ENCODE measurements around the gene PMM1.
"Not testable (repeated sequence)": the region's sequence is repeated elsewhere in the genome, so short reads cannot be mapped to it uniquely, and the experiment has no call there.

The PMM1 gene

DNA sequence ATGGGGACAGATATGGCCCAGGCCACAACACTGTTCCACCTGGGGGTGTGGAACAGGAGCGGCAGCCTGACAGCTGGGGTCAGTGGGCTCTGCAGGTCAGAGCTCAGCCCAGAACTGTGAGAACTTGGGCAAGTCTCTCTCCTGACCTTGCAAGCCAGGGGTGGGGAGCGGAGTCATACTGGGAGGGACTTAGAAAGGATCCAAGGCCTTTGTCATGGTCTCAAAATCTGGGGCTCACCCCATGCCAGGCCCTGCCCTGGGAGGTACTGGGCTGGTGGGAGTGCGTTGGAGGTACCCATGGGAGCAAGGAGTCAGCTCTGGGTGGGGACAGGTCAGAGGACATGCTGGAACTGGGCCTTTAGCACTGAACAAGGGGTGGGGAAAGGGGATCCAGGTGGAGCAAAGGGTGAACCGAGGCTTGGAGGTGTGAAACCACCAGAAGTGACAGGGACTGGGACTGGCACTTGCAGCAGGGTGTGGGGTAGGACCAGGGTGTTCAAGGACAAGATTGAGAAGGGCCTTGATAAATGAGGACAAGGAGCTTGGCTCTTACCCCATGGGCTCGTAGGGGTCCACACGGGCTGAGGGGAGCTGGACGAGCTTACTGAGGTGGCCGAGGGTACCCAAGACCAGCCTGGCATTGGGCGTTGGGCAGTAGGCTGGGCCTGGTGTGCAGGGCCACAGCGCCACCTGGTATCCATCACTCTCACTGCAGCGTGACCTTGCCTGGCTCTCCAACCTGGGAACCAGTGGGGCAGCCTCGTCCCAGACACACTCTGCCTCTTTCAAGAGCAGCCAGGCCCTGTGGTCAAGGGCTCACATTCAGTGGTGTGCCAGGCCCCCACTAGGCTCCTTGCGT, 7.4 kb upstream of the PMM1 start:
- no peaks in the 10 kb centered on the region for H4K20me1 ChIP-seq (ENCODE audit: insufficient read depth, low read length)
- peak; percentile 29 for DNase-seq
- no peaks in the 10 kb centered on the region for H3K9me2 ChIP-seq (replicated peaks; ENCODE audit: insufficient read depth, low read length)
- H3K79me2 ChIP-seq (ENCODE audit: low read length): no peaks in the 10 kb centered on the region
- H3K4me1 ChIP-seq (ENCODE audit: low read length): no peaks in the 10 kb centered on the region
- H3K4me2 ChIP-seq (ENCODE audit: low read depth, low read length): no peak overlapping the region
- H3K27me3 ChIP-seq (replicated peaks; ENCODE audit: insufficient read depth, low read length): no peaks in the 10 kb centered on the region
- H3K27ac ChIP-seq (ENCODE audit: low read length): no peak overlapping the region
- H3F3A ChIP-seq (ENCODE audit: insufficient read depth, low read length): no peaks in the 10 kb centered on the region
- H3K4me3 ChIP-seq (ENCODE audit: low read length): no peak overlapping the region
- no peak for TF ChIP-seq EZH2 (optimal IDR thresholded peaks at IDR 0.05; ENCODE audit: low read depth, low read length)
- TF ChIP-seq EZH2phosphoT487 (IDR thresholded peaks at IDR 0.05; ENCODE audit: low read length): no peak
- TF ChIP-seq, protein P1, sequence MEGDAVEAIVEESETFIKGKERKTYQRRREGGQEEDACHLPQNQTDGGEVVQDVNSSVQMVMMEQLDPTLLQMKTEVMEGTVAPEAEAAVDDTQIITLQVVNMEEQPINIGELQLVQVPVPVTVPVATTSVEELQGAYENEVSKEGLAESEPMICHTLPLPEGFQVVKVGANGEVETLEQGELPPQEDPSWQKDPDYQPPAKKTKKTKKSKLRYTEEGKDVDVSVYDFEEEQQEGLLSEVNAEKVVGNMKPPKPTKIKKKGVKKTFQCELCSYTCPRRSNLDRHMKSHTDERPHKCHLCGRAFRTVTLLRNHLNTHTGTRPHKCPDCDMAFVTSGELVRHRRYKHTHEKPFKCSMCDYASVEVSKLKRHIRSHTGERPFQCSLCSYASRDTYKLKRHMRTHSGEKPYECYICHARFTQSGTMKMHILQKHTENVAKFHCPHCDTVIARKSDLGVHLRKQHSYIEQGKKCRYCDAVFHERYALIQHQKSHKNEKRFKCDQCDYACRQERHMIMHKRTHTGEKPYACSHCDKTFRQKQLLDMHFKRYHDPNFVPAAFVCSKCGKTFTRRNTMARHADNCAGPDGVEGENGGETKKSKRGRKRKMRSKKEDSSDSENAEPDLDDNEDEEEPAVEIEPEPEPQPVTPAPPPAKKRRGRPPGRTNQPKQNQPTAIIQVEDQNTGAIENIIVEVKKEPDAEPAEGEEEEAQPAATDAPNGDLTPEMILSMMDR (IDR thresholded peaks at IDR 0.05; ENCODE audit: low read length): peak; percentile 76
- no peak overlapping the region for H3K9ac ChIP-seq (ENCODE audit: low read length)
- H3K9me3 ChIP-seq (replicated peaks; ENCODE audit: insufficient read depth, low read length): no peaks in the 10 kb centered on the region
- H3K36me3 ChIP-seq (replicated peaks; ENCODE audit: insufficient read depth, low read length): no peaks in the 10 kb centered on the region
- no peak overlapping the region for H2AFZ ChIP-seq (ENCODE audit: low read length)

- TF ChIP-seq EZH2 (optimal IDR thresholded peaks at IDR 0.05; ENCODE audit: low read depth, low read length) (no peak), EZH2phosphoT487 (IDR thresholded peaks at IDR 0.05; ENCODE audit: low read length) (no peak)
- TF ChIP-seq, protein P1 (IDR thresholded peaks at IDR 0.05; ENCODE audit: low read length): no peak
Measured at GRCh38 chr22:41595703-41596102, 6.1 kb upstream of the PMM1 start.

GRCh38 chr22:41593336-41593960, 3.8 kb upstream of the PMM1 start:
- not testable (repeated sequence) for H2AFZ ChIP-seq (ENCODE audit: low read length); H3K4me3 ChIP-seq (ENCODE audit: low read length); H3K4me2 ChIP-seq (ENCODE audit: low read depth, low read length); H3K9ac ChIP-seq (ENCODE audit: low read length); H3K36me3 ChIP-seq (replicated peaks; ENCODE audit: insufficient read depth, low read length); H3K27ac ChIP-seq (ENCODE audit: low read length); H3F3A ChIP-seq (ENCODE audit: insufficient read depth, low read length); H3K27me3 ChIP-seq (replicated peaks; ENCODE audit: insufficient read depth, low read length); H4K20me1 ChIP-seq (ENCODE audit: insufficient read depth, low read length); H3K9me3 ChIP-seq (replicated peaks; ENCODE audit: insufficient read depth, low read length); H3K9me2 ChIP-seq (replicated peaks; ENCODE audit: insufficient read depth, low read length); H3K4me1 ChIP-seq (ENCODE audit: low read length); DNase-seq
- peaks cover 12% of the 10 kb centered on the region for H3K79me2 ChIP-seq (ENCODE audit: low read length)

More at GRCh38 chr22:41595703-41596102, 6.1 kb upstream of the PMM1 start:
- no peak overlapping the region for H3K4me2 ChIP-seq (ENCODE audit: low read depth, low read length)
- H3K27ac ChIP-seq (ENCODE audit: low read length): no peak overlapping the region
- H4K20me1 ChIP-seq (ENCODE audit: insufficient read depth, low read length): no peaks in the 10 kb centered on the region
- H3K27me3 ChIP-seq (replicated peaks; ENCODE audit: insufficient read depth, low read length): no peaks in the 10 kb centered on the region
- DNase-seq: no peak
- H3K9me3 ChIP-seq (replicated peaks; ENCODE audit: insufficient read depth, low read length): no peaks in the 10 kb centered on the region
- no peak overlapping the region for H3K9ac ChIP-seq (ENCODE audit: low read length)
- no peaks in the 10 kb centered on the region for H3K36me3 ChIP-seq (replicated peaks; ENCODE audit: insufficient read depth, low read length)
- no peaks in the 10 kb centered on the region for H3K4me1 ChIP-seq (ENCODE audit: low read length)
- no peaks in the 10 kb centered on the region for H3F3A ChIP-seq (ENCODE audit: insufficient read depth, low read length)
- no peak overlapping the region for H2AFZ ChIP-seq (ENCODE audit: low read length)
- H3K79me2 ChIP-seq (ENCODE audit: low read length): no peaks in the 10 kb centered on the region
- no peak overlapping the region for H3K4me3 ChIP-seq (ENCODE audit: low read length)
- no peaks in the 10 kb centered on the region for H3K9me2 ChIP-seq (replicated peaks; ENCODE audit: insufficient read depth, low read length)

GRCh38 chr22:41587347-41587723, 2.3 kb downstream of the PMM1 start:
- H4K20me1 ChIP-seq (ENCODE audit: insufficient read depth, low read length): no peaks in the 10 kb centered on the region
- H3K4me2 ChIP-seq (ENCODE audit: low read depth, low read length): no peak overlapping the region
- no peaks in the 10 kb centered on the region for H3K27me3 ChIP-seq (replicated peaks; ENCODE audit: insufficient read depth, low read length)
- no peaks in the 10 kb centered on the region for H3K9me3 ChIP-seq (replicated peaks; ENCODE audit: insufficient read depth, low read length)
- no peak overlapping the region for H2AFZ ChIP-seq (ENCODE audit: low read length)
- H3K4me3 ChIP-seq (ENCODE audit: low read length): no peak overlapping the region
- H3K4me1 ChIP-seq (ENCODE audit: low read length): peaks cover 5% of the 10 kb centered on the region; the same call in 1 of the 2 replicates
- H3K9ac ChIP-seq (ENCODE audit: low read length): no peak overlapping the region
- H3K9me2 ChIP-seq (replicated peaks; ENCODE audit: insufficient read depth, low read length): no peaks in the 10 kb centered on the region
- no peak overlapping the region for H3K27ac ChIP-seq (ENCODE audit: low read length)
- TF ChIP-seq, protein P1 (IDR thresholded peaks at IDR 0.05; ENCODE audit: low read length): no peak
- no peak for TF ChIP-seq EZH2 (optimal IDR thresholded peaks at IDR 0.05; ENCODE audit: low read depth, low read length)
- no peak for TF ChIP-seq EZH2phosphoT487 (IDR thresholded peaks at IDR 0.05; ENCODE audit: low read length)
- H3K36me3 ChIP-seq (replicated peaks; ENCODE audit: insufficient read depth, low read length): no peaks in the 10 kb centered on the region
- H3K79me2 ChIP-seq (ENCODE audit: low read length): peaks cover 32% of the 10 kb centered on the region
- no peaks in the 10 kb centered on the region for H3F3A ChIP-seq (ENCODE audit: insufficient read depth, low read length)
- no peak for DNase-seq

Measured in MM.1S (cell line).